IPS-11a (cell line): Measurements from ENCODE around the gene KATNAL1.
"Not testable (repeated sequence)": the region's sequence is repeated elsewhere in the genome, so short reads cannot be mapped to it uniquely, and the experiment has no call there.

Experiments used
- H3K4me3 ChIP-seq: one replicate; pipeline ENCODE4 v1.5.1; 2013; ENCODE audit warnings: low read depth, low read length, control low read depth

Gene KATNAL1

GRCh38 chr13:30222254-30222653 lies 85.1 kb downstream of the KATNAL1 start:
- no peak overlapping the region for H3K4me3 ChIP-seq

DNA sequence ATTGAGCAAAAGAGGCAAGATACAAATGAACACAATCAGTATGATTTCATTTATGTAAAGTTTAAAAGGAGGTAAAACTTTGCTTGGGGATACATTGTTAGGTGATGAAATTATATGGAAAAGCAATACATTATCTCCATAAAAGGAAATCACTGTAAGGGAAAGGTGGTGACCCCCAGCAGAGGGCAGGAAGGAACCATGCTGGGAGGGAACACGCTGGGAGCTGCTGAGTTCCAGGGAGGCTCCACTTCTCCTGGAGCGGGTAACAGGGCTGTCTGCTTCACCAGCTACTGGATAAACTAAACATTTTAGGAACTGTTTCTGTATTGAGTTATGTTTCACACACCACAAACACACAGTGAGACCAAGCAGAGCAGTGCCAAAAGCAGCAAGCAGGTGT lies 91.2 kb downstream of the KATNAL1 start:
- H3K4me3 ChIP-seq, result no peak overlapping the region

GRCh38 chr13:30212256-30212655 lies 95.1 kb downstream of the KATNAL1 start:
- H3K4me3 ChIP-seq, result no peak overlapping the region

DNA sequence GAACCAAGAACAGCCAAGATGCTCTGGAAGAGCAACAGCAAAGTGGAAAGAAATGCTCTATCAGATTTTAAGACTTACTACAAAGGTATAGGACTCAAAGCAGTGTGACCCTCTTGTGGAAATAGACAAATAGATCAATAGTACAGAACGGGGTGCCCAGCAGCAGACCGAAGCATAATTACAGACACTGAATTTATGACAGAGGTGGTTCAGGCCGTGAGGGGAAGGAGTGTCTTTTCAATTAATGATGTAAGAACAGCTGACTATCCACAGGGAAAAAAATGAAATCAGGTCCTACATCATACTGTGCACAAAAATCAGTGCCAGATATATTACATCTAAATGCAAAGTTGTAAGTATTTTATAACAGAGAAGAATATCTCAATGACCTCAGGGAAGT lies 95.6 kb downstream of the KATNAL1 start:
- no peak overlapping the region for H3K4me3 ChIP-seq

DNA sequence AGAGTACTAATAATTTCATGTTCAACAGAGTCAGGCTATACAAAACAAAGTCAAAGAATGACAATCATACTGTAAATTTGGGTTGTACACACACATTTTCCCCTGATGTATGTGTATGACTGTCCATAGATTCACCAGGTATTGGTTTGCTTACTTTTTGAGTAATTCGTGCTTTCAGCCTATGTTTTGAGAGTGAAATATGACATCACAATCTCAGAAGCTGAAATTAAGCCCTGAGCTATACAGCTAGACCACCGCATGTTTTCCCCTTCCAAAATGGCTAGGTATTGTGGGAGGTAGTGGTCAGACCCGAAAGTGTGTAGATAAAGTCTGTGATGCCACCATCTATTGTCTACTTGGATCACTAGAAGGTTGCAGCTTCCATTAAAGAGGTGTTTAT lies 102.8 kb downstream of the KATNAL1 start:
- H3K4me3 ChIP-seq, result no peak overlapping the region

DNA sequence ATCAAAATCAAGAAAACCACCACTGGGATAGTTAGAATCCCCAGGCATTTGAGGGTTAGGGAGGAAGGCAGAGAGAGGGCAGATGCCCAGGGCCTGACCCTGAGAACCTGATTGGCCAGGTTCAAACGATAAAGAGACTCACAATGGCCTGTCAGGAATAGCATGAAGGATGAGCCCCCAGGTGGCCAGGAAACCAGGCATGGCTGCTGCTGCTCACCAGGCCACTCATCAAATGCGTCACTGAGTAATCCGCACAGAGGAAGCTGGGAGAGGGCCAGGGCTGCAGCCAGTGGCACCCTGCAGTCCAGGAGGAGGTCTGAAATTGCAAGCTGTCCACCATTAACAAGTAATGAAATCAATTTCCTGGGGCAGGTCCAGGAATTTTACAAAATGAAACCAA lies 111.3 kb downstream of the KATNAL1 start:
- H3K4me3 ChIP-seq, result no peak overlapping the region

DNA sequence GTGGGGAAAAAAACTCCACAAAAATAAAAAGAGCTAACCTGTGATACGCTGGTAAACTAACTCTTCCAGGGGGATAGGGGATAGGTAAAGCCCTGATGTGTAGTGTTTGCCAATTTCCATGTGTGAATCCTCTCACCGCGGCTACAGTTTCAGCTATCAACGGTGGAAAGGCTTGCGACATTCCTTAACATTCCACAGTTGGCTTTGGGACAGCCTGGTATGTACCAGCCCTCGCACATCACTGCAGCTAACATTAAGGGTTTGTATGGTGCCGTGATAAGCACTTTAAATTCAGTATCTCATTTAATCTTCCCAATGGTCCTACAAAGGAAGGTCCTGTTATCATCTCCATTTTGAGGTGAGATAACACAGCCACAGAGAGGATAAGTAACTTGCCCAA lies 112.4 kb downstream of the KATNAL1 start:
- no peak overlapping the region for H3K4me3 ChIP-seq

DNA sequence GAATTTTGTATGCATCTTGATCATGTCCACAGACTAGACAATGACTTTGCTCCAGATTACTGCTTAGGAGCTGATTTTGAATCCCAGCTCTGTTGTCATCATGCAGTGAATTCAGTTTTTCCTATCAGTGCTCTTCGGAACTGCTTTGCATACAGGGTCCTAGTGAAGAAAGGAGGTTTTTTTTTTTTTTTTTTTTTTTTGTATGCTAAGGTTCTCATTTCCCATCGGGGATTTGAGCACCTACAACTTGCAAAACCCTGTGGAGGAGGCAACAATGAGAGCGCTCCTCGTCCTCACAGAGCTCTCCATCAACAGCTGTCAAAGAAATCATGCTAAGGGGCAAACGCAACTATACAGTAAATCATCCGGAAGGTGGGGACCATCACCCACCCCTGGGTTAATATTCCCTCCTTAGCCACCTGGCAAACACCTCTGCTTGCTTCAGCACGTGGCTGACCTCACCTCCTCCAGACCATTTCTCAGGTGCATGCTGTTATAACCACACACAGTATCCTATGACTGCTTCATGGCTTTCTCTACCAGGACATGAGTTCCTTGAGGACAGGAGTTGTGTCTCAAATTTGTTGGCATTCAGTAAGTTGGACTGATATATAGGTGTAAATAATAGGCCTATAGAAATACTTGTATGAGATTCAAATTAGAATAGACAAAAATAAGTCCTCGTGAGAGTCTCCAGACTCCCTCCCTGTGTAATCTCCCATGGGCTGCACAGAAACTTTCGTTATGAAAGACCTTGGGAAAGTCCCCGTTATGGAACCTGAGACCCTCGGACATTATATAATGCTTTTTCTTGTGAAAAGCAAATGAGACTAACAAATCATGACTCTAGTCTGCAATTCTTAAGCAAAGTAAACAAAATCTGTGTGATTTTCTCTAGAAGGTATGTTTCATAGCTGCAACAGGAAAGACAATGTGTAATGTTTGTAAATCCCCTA lies 113.8 kb downstream of the KATNAL1 start:
- H3K4me3 ChIP-seq, result no peak overlapping the region

DNA sequence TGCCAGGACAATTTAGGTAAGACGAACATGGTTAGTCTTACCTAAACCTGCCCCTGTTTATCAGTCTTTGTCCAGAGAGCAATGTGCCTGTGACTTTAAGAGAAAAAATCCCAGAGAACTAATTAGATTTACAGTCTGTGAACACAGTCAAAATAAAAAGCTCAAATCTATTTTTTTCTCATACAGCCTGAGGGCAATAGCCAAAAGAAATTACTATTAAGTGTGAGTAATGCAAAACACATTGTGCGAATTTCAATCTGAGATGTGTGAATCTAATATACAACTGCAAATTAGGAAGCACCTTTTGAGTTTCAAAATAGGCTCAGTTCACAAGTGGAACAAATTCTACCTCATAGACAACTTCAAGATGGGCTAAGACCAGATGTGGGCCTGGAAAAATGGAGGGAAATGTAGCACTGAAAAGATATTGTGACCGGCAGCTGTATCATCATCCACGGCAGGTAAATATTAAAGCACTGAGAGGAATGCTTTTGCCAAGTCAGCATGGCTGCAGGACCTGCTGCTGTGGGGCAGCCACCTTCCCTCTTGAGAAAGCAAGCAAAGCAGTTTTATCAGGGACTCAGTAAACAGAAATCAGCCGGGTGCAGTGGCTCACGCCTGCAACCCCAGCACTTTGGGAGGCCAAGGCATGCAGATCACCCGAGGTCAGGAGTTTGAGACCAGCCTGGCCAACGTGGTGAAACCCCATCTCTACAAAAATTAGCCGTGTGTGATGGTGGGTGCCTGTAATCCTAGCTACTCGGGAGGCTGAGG lies 114.8 kb downstream of the KATNAL1 start:
- no peak overlapping the region for H3K4me3 ChIP-seq

DNA sequence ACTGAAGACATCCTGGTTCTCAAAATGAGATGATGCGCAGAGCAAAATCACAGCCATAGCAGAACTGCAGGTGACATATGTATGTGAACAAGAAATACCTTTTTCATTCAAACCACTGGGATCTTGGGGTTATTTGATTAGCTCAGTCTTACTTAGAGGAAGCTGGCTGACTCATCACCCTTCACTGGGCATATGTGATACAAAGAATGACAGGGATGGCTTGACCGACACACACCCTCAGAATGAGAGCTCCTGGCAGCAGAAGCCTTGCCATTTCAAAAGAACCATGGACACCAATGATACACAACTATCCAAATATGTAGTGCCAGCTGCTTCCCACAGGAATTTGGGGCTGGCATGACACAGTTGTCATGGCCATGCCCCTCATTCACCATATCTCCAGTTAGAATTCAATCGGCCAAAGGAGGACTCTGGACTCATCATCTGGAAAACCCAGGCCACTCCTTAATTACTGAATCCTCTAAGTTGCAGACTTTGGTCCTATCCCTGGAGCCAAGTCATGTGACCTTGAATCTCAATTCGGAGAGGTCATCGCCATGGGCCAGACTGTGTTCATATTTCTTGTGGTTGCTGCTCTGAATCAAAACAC lies 115.8 kb downstream of the KATNAL1 start:
- H3K4me3 ChIP-seq, result no peak overlapping the region

GRCh38 chr13:30186634-30187415 lies 120.5 kb downstream of the KATNAL1 start:
- no peak overlapping the region for H3K4me3 ChIP-seq

GRCh38 chr13:30181888-30182651 lies 125.3 kb downstream of the KATNAL1 start:
- no peak overlapping the region for H3K4me3 ChIP-seq

DNA sequence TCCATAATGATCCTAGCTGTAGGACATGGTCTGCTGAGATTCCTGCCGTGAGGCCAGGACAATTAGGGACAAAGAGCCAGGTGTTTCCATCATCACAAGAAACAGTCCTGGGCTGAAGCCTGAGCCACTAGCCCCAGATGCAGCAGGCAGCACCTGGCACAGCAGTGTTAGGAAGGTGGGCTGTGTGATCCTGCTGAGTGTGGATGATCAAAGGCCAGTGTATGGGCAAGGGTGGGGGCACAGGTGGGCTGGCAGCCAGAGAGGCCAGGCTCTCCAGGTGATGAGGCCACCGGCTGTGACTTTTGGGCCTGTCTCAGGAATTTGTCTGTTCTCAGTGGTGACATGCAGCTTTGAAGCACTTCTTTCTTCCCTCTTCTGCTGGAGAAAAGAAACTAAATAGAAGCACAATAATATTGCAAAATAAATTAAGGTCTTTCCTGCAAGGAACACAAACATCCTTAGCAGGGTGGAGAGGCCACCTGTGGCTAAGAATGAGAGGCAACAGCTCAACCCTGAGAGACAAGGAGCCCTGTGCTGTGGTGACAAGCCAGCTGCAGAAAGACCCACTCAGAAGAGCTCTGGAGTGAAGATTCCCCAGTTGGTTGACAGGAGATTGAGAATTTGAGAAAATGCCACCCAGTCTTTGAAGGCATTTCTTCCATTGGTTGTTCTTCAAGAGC lies 127.6 kb downstream of the KATNAL1 start:
- no peak overlapping the region for H3K4me3 ChIP-seq

DNA sequence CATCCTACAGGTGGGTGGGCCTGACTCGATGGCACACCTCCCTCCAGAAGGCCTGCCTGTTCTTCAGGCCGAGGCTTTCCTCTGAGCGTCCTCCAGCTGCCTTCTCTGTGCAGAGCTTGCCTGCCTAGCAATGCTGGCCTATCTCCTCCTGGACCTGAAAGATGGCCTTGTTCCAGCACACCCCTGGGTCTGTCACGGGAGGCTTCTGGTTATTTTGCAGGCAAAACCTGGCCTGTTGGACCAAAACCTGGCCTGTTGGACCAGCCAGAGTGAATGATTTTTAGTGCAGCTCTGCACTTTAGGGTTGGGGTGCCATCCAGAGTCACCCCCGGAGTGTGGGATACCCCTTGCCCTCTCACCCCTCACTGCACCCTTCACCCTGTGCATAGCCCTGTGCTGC lies 128.4 kb downstream of the KATNAL1 start:
- no peak overlapping the region for H3K4me3 ChIP-seq

DNA sequence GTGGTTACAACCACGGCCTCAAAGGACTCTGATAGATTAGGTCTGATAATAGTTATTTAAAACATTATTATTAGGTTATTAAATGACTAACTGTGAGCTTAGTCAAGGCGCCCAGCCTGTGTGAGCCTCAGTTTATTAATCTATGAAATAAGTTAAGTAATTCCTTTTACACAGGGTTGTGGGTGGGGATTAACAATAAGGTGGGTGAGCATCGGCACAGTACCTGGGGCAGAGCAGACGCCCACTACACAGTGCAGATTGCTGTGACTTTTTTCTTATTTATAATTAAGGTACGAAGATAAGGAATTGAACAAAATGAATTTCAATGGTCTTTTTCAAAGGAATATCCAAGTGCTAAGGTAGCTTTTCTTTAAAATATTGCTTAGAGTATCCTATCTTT lies 132.2 kb downstream of the KATNAL1 start:
- no peak overlapping the region for H3K4me3 ChIP-seq

DNA sequence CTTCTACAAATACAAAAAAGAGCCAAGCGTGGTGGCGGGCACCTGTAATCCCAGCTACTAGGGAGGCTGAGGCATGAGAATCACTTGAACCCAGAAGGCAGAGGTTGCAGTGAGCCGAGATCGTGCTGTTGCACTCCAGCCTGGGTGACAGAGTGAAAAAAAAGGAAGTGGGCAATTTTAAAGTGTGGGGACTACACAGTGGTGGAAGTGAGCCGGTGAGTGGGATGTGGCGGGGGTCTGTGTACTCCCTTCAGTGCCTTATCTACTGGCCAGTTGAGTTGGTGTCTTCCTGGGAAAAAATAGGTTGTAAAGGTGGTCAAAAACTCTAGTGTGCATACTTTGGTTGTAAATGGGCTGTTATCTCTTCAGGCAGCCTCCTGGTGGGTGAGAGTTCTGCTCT lies 133.1 kb downstream of the KATNAL1 start:
- not testable (repeated sequence) for H3K4me3 ChIP-seq

GRCh38 chr13:30173303-30173610 lies 134.1 kb downstream of the KATNAL1 start:
- H3K4me3 ChIP-seq, result no peak overlapping the region

- H3K4me3 ChIP-seq, result no peak overlapping the region
These were observed 134.6 kb downstream of the KATNAL1 start for GRCh38 chr13:30172593-30173302.

DNA sequence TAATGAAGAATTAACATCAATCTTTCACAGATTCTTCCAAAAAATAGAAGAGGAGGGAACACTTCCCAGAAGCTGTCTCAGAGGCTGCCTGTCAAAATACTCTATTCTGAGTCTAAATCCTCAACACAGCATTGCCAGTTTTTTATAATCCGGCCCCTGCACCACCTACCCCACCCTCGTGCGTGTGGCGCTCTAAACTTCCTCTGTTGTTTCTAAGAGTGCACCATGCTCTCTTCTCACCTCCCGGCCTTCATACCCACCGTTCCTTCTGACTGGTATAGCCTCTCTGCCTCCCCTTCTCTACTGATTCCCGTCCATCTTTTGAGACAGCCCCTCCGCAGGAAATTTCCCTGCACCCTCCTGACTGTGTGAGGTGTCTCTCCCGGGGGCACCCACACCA lies 136.8 kb downstream of the KATNAL1 start:
- no peak overlapping the region for H3K4me3 ChIP-seq
